Retina (tissue), 1 donor: ENCODE results near the gene C16orf46.
A peak's percentile ranks its signal among the peaks of the same experiment; 100 is the strongest.

Experiments used
- DNase-seq: peaks from one replicate; pipeline ENCODE4 v3.0.0-alpha.2; 2016

C16orf46 gene

DNA sequence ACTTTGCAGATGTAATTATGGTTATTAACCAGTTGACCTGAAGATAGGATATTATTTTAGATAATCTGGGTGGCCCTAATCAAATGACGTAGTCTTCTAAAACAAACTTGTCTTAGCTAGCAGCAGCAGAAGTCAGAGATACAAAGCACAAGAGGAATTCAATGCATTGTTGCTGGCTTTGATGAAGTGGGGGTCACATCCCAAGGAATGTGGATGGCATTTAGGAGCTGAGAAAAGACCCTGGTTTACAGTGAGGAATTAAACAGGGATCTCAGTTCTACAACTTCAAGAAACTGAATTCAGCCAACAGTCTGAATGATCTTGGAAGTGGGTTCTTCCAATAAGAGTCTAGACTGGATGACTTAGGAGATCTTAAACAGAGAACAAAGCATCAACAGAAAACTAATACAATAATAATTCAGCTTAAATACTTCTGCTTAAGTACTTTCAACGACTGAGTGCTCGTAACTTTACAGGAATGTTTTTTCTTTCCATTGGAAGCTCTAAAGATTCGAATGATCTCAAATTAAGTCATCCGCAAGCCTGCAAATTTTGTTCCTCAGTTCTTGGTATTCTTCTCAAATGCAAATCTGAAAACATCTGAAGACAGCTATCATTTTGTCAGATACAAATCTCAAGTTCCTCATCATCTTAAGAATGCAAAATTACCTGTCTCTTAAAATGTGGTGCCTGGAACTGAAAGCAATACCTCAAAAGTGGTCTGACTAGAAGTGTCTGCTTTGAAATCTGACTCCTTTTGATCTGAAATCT lies 3.3 kb downstream of the C16orf46 start:
- DNase-seq = no peak

DNA sequence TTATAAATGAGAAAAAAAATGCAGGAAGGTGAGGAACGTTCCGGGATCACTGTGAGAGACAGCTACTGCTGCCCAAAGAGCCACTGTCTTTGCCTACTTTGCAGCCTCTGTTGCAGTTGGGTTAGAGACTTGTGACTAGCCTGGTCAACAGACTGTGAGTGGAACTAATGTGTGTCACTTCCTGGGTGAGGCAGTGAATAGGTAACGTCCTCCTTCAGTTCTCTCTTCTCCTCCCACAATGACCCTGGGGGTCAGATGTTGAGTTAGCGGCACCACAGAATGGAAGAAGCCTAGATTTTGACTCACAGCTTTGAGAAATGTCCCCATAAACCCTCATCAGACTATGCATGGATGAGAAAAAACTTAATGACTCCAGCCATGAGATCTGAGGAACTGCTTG lies 5.2 kb downstream of the C16orf46 start:
- no peak for DNase-seq

DNA sequence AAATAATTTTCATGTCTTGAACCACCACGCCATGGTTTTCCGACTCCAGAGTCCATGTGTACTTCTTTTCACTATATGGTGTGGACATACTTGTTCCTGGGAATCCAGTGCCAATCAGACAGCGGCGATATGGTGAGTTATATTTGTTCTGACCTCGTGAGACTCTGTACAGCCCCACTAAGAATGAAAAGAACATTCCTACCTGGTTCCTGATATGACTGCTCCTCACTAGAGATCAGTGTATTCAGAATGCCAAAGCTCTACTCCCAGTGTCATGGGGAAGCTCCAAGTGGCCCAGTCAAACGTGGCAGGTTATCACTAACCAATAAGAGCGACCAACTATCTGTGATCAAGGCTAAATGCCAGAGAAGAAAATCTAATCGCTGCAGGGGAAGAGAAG lies 6.1 kb downstream of the C16orf46 start:
- no peak for DNase-seq

DNA sequence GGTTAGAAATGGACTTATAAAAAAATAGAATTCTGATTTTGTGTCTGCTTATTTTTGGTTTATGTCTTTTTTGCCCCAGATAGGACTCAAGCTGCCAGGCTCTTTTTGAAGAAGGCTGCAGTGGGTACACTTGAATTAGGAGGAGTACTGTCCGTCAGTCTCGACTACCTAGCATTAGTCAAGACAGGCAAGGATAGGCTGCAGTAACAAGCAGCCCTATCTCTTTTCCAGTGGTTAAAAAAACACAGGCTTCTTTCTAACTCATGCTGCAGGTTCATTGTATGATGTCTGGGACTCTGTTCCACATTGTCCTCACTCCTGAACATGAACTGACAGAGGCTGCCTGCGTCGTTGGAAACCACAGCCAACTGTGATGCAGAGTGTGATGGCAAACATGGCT lies 8.0 kb downstream of the C16orf46 start:
- no peak for DNase-seq

DNA sequence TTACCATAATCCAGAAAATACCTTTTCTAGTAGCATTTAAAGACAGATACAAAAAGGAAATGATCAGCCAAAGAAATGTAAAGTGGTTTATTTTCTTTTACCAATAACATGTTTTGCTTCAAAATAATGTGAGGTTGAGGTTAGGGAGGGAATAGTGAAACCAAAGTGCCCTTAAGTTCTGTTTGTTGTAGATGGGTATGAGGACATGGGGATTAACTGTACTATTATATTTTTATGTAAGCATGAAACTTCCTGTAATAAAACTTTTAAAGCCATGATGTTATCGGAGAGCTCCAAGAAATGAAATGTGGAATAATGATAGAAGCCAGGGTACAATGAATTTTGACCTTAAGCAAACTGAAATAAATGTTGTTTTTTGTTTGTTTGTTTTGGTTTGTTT lies 9.9 kb downstream of the C16orf46 start:
- no peak for DNase-seq

DNA sequence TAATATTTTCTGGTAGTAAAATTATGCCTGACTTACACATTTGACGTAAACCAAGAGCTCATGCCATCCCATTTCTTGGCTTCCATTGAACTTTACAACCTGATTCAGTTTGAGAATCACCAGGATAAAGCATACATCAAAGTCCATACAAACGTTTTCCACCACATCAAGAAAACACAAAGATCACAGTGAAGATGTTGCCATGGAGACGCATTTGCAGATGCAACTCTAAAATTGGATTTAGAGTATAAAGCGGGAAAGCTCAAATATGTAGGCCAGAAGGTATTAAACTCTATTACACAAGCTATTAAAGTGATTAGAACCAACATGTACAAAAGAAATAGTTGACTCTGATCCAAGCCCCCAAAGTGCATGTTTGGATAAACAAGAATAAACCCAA lies 10.4 kb downstream of the C16orf46 start:
- no peak for DNase-seq

DNA sequence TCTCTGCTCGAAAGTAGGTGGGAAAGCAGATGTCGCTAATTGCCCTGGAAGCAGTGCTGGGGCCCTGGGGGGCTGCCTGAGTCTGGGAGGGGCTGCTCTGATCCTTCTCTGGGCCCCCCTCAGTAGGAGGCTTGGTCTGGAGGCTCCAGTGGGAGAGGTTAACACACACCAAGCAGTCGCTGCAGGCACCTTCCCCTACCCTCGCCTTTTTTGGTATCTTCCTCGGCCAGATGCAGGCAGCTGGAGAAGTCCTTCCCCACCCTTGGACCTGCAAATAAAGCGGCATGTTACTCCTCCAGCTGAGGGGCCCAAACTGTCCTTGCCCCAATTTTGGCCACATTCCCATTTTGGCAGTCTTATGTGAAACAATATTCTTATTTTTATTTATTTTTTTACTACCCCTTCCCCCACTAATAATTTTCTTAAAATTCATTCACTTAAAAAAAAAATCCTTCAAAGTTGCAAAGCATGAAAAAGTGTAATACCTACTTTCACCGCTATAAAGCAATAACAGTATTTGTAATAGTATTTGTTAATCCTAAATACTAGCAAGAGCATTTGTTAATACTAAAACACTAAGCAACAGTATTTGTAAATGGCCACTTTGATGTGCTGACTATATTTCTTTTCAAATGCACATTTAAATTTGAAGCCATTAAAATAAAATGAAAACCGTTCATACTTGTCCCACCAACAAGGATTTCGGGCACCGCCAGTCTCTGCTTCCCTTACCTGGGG lies 15.0 kb downstream of the C16orf46 start:
- DNase-seq = peak; percentile 8

DNA sequence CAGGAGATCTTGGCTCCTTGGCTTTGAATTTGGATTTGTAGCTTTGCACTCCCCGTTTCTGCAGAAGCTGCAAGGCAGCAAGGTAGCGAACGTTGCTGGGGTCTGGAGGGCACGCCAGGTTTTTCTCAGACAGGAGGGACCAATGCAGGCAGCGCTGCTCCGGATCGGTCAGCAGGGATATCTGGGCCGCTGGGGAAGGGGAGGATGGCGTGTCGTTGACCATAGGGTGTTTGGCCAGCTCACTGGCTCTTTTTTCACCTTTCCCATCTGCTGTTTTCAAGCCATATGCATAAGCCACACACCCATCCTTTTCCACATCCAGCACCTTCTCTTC lies 15.8 kb downstream of the C16orf46 start:
- DNase-seq = peak; percentile 8

DNA sequence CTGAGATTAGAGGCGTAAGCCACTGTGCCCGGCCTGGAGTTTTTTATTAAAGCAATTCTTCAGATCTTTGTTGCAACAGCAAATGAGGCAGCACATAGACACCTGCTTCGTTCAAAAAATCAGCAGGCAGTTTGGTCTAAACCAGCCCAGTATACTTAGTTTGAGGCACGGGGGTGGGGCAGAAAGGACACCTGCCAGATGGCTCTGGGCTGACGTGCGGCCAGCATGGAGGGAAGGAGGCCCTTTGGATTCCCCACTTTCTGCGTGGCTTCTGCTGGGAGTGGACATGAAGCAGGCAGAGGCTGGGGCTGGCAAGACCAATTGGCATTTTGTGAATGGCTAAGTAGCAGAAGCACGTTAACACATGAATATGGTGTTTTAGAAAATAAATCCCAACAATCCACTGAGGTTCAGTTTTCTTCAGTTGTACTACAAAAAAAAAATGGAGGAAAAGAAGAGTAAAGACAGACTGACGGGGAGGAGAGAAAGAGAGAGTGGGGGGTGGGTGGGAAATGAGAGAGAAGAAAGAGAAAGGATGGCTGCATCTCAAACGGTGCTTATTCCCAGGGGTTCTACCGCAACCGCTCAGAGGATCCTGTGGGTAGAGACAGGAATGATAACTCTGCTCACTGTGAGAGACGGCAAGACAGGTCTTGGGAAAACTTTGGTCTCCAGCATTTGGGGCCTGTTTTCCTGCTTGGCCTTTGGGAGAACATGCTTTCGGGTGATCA lies 16.3 kb downstream of the C16orf46 start:
- DNase-seq = peak; percentile 11

DNA sequence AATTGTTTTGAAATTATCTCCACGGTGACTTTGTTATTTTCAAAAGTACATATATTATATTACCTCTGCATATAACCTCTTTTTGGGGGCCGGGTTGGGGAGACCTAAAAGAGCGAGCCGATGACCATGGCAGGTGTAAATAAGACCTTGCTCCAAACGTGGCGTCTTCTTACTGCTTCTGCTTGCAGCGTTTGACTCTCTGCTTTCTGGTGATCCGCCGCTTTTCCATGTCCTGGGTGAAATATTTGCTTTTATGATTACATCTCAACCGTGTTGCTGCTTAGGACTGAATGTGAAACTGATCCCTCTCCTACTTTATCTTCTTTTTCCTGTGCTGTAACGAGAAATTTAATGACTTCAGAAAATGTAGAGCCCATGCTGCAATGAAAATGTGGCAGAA lies 23.3 kb downstream of the C16orf46 start:
- DNase-seq = no peak

DNA sequence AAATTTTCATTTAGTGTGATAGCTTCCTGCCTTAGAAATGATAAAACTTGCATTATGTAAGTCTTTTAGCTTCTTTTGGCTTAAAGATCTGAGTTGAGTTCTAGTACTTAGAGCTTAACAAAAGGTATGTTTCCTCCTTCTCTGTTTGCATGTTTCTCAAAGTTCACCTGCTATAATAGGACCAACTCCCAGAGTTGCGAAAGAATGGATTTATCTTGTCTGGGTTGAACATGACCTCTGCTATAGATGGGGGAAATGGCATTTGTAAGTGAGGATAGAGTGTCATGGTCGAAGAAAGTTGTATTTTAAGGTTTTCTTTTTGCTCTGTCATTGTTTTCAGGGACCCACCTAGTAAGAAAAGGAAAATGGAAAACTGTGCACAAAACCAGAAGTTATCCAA lies 34.2 kb downstream of the C16orf46 start:
- no peak for DNase-seq

DNA sequence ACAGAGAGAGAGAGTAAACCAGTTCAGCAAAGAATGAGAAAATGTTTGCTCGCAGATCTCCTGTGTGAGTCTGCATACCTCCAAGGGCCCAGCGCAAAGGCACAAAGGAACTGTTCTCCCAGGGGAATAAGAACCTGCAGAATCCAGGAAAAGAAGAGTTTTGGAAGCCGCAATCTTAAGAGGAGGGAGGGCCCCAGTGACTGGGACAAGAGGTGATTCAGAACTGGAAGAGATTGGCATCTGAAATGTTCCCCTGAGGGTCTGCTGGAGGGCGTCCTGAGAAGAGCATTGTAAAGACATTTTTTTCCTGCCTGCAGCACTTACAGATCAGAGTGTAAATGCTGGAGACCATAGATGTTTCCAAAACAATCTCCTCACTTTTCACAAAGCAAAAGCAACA lies 35.3 kb downstream of the C16orf46 start:
- DNase-seq = no peak

DNA sequence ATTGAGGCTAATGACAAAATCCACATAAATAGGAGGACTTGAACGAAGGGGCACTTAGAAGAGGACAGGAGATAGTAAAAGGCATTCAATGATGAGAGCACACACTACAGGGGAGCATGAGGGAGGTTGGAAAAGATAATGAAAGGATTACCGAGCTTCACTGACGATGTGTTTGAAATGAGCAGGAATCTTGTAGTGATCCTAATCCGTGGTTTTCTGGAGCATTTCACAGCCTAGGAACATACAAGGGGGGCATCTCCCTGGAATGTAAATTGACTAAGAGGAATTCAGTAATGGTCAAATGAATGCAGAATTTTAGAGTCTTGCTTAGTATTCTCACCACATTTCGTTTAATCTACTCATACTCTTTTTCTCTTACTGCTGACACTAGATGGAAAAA lies 36.2 kb downstream of the C16orf46 start:
- DNase-seq = no peak

DNA sequence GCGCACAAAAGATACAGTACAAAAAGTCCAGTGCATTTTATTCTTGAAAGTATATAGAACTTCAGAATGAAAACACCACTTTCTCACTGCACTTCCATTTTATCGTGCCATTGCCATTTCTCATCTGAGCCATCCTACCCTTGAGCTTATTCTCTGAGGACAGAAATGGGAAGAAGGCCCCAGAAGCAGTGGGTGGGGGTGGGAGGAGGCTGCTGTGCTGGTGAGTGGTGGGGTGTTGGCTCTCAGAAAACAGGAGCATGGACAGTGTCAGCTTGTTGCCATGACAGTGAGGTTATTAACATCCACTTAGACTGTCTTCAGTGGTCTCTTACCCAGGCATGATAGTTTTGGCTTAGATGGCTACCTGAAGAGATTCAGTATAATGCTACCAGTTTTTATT lies 36.9 kb downstream of the C16orf46 start:
- no peak for DNase-seq

DNA sequence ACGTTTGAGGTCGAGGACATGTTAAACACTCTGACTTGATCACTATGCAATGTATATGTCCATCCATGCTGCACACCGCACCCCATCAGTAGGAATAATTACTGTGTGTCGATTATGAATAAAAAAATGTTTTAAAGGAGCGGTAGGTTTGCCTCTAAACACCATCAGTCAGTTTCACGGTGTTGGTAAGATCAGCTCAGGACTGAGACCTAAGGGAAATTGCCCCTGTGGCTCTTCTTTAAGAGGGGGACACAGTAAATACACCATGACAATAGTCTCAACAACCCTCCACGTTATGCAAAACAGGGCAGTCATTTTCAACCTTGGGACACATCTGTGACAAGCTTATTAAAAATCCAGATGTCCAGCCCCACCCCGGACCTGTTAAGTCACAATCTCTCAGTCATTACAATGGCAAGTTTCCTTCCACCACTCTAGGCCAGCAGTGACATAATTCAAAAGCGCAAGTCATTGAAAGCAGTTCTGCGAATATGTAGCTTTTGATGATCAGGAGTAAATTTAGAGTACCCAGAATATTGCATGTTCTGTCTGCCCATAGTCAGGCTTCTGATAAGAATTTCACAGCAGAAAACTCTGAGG lies 40.2 kb downstream of the C16orf46 start:
- DNase-seq = no peak

DNA sequence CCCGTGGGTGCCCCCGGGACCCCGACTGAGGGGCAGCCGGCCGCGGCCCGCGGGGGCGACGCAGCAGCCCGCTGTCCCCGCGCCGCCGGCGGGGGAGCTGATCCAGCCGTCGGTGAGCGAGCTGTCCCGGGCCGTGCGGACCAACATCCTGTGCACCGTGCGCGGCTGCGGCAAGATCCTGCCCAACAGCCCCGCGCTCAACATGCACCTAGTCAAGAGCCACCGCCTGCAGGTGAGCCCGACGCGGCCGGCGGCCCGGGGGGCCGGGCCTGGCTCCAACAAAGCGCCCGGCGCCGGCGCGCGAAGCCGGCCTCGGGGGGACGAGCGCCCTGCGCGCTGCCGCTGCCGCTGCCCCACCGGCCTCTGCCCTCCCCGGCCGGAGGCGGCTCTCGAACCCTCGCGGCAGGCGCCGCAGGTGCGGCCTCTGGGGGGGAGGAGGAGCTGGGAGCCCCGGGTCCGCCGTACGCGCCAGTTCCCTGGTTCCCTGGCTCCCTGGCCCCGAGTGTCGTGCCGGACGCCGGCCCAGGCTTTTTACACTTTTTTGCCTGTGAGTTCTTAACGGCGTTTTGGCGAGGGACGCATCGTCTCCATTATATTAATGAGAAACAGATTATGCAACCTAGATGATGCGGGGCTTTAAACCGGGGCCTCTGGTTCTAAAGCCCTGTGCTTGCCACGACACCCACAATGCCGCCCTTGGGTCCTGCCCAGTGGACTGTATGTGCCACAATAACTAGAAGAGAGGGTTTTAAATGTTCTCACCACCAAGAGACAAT lies 40.9 kb downstream of the C16orf46 start:
- DNase-seq = peak; percentile 69

DNA sequence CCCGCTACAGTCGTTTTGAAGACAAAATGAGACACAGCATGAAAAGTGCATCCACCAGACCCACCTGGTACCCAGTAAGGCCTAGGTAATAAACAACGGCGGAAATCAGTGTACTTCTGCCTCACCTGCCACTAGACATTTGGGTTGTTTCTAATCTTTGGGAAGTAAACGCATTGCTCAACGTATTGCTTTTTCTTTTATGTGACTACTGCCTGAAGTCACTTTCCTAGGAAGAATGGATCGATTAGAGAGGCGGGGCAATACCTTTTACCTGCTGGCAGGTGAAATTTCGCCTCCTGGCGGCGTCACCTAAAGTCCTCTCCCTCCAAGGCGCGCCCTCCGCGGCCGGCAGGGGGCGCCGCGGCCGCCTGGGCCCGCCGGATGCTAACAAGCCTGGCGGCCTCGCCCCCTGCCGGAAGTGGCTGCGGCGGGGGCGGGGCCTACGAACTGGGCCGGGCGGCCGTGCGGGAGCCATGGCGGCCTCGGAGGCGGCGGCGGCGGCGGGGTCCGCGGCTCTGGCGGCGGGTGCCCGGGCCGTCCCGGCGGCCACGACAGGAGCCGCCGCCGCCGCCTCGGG lies 41.6 kb downstream of the C16orf46 start, which contains the start of gene ATMIN:
TSS of gene ATMIN (plus strand) at position 445 of the 577 bp plus-strand sequence. CDS start at position 474, 29 bp downstream.
- DNase-seq = peak; percentile 91

DNA sequence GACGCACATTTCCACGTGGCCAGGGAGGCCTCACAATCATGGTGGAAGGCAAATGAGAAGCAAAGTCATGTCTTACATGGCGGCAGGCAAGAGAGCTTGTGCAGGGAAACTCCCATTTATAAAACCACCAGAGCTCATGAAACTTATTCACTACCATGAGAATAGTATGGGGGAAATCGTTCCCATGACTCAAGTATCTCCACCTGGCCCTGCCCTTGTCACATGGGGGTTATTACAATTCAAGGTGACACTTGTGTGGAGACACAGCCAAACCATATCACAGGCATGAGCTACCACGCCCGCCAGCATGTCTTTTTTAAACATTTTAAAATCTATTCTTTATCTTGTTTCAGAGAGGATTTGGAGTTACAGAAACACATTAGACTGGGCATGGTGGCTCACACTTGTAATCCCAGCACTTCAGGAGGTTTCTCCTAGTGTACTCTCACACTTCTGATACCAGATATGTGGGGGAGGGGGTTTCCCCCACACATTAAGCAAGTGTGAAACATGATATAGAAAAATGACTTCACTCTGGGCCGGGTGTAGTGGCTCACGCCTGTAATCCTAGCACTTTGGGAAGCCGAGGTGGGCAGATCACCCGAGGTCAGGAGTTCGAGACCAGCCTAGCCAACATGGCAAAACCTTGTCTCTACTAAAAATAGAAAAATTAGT lies 47.0 kb downstream of the C16orf46 start:
- DNase-seq = no peak

DNA sequence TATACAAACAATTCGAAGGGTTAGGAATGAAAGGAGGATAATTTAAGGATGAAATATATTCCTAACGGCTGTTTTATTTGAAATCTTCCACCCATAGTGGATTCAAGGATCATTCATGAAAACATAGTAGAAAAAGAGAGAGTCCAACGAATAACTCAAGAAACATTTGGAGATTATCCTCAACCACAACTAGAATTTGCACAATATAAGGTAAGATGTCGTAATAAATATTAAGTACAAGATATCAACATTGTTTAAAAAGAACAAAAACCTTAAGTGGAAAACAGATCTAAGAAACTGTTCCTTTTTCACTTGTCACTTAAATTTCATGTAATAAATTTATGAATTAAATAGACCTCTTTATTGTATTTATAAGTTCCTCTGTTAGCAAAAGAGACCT lies 50.6 kb downstream of the C16orf46 start:
- no peak for DNase-seq

DNA sequence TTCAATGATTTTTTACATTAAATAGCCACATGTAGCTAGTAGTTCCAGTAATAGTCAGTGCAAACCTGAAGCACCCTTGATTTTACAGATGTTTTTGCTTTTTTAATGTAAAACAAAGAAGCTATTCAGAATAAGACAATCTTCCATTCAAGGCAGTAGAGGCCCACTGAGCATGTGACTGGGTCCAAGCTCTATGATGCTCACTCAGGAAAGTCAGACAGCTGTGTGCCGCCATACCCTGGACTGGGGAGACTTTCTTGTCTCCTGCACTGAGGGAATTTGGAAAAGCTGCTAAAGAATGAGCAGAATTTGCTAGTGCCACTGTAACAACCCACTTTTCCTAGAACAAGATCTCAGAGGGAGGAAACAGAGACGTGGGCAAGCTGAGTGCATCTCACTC lies 58.5 kb downstream of the C16orf46 start:
- DNase-seq = no peak

DNA sequence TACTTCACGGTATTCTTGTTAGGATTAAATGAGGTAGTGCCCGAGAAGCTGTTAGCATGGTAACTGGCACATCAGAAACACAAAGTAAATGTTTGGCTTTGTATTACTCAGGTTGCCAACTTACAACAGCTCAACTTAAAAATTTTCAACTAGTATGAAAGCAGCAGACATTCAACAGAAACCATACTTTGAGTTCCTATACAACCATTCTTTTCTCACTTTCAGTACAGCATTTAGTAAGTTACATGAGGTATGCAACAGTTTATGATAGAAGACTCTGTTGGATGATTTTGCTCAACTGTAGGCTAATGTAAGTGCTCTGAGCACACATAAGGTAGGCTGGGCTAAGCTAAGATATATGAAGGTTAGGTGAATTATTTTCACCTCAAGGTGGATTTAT lies 62.4 kb downstream of the C16orf46 start:
- DNase-seq = no peak

DNA sequence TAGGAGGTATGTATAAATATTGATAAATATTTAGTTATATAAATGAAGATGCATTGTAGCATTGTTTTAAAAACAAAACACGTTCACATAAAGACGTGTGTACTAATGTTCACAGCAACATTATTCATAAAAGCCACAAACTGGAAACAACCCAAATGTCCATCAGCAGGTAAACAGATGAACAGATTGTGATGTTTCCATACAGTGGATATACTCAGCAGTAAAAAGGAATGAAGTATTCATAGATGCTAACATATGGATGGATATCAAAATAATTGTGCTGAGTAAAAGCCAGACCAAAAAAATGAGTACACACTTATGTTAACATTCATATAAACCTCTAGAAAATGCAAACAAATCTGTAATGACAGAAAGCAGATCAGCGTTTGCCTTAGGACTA lies 64.1 kb downstream of the C16orf46 start:
- DNase-seq = no peak
